H9 (cell line): ENCODE data around the gene ERBIN. TPM values are rescaled to one million over a fixed set of nuclear protein-coding genes. Genes with fewer than 3 reads are reported as not detected.

Experiments used
- DNase-seq: peaks from one replicate; pipeline ENCODE4 v3.0.0-alpha.2; 2017
- H2AFZ ChIP-seq: one replicate; pipeline ENCODE4 v1.6.1; 2013; ENCODE audit warnings: mild to moderate bottlenecking, low read length, control low read depth, moderate library complexity
- H2AK5ac ChIP-seq: 2 replicates; pipeline ENCODE4 v1.6.1; 2013; ENCODE audit warnings: low read length, control low read depth, mixed read lengths; ENCODE audit not compliant: insufficient read length
- H2BK120ac ChIP-seq: one replicate; pipeline ENCODE4 v1.6.1; 2013; ENCODE audit warnings: low read depth, mild to moderate bottlenecking, low read length, control low read depth, inconsistent platforms; ENCODE audit not compliant: poor library complexity, severe bottlenecking
- H2BK12ac ChIP-seq: 2 replicates; pipeline ENCODE4 v1.6.1; 2013; ENCODE audit warnings: low read length, control low read depth, mixed read lengths, low read depth; ENCODE audit not compliant: insufficient read length
- H2BK15ac ChIP-seq: 2 replicates; pipeline ENCODE4 v1.6.1; 2013; ENCODE audit warnings: low read depth, low read length, control low read depth
- H2BK20ac ChIP-seq: one replicate; pipeline ENCODE4 v1.6.1; 2013; ENCODE audit warnings: low read depth, mild to moderate bottlenecking, low read length, control low read depth, inconsistent platforms; ENCODE audit not compliant: poor library complexity, severe bottlenecking
- H2BK5ac ChIP-seq: 2 replicates; pipeline ENCODE4 v1.6.1; 2013; ENCODE audit warnings: low read length, control low read depth, mixed read lengths; ENCODE audit not compliant: insufficient read length
- H3K14ac ChIP-seq: 2 replicates; pipeline ENCODE4 v1.6.1; 2013; ENCODE audit warnings: low read length, control low read depth; ENCODE audit not compliant: insufficient read depth
- H3K18ac ChIP-seq: 2 replicates; pipeline ENCODE4 v1.6.1; 2013; ENCODE audit warnings: low read depth, mild to moderate bottlenecking, mixed read lengths, low read length, control low read depth; ENCODE audit not compliant: insufficient read length
- H3K23ac ChIP-seq: 2 replicates; pipeline ENCODE4 v1.6.1; 2013; ENCODE audit warnings: low read length, control low read depth, mixed read lengths, low read depth; ENCODE audit not compliant: insufficient read length
- H3K23me2 ChIP-seq: 2 replicates; pipeline ENCODE4 v1.6.1; 2013; ENCODE audit warnings: low read depth, mild to moderate bottlenecking, mixed read lengths, low read length, control low read depth; ENCODE audit not compliant: insufficient read length, poor library complexity, severe bottlenecking
- H3K27ac ChIP-seq: 2 replicates; pipeline ENCODE4 v1.5.1; 2013; ENCODE audit warnings: low read length, control low read depth, mixed read lengths, low read depth; ENCODE audit not compliant: insufficient read length
- H3K27me3 ChIP-seq: 2 replicates; pipeline ENCODE4 v1.6.1; 2013; ENCODE audit warnings: low read length, control low read depth, inconsistent platforms; ENCODE audit not compliant: insufficient read depth
- H3K4ac ChIP-seq: 2 replicates; pipeline ENCODE4 v1.6.1; 2013; ENCODE audit warnings: low read depth, mild to moderate bottlenecking, control low read depth, inconsistent platforms, low read length, moderate library complexity
- H3K4me1 ChIP-seq: 2 replicates; pipeline ENCODE4 v1.6.1; 2013; ENCODE audit warnings: low read length, control low read depth, inconsistent platforms; ENCODE audit not compliant: insufficient read depth
- H3K4me2 ChIP-seq: 2 replicates; pipeline ENCODE4 v1.6.1; 2013; ENCODE audit warnings: low read length, control low read depth, mixed read lengths; ENCODE audit not compliant: insufficient read length, insufficient read depth
- H3K56ac ChIP-seq: 2 replicates; pipeline ENCODE4 v1.6.1; 2013; ENCODE audit warnings: low read depth, mild to moderate bottlenecking, mixed read lengths, low read length, control low read depth; ENCODE audit not compliant: insufficient read length
- H3K79me1 ChIP-seq: 2 replicates; pipeline ENCODE4 v1.6.1; 2013; ENCODE audit warnings: low read depth, mild to moderate bottlenecking, moderate library complexity, low read length, control low read depth, inconsistent platforms; ENCODE audit not compliant: insufficient read depth, poor library complexity, severe bottlenecking
- H3K79me2 ChIP-seq: 2 replicates; pipeline ENCODE4 v1.6.1; 2013; ENCODE audit warnings: low read length, control low read depth, inconsistent platforms; ENCODE audit not compliant: insufficient read depth
- H3K9ac ChIP-seq: 2 replicates; pipeline ENCODE4 v1.6.1; 2013; ENCODE audit warnings: low read length, control low read depth, mixed read lengths; ENCODE audit not compliant: insufficient read length; ENCODE audit errors: extremely low read depth
- H3K9me3 ChIP-seq: one replicate; pipeline ENCODE4 v1.6.1; 2013; ENCODE audit warnings: low read depth, low read length, inconsistent platforms; ENCODE audit not compliant: control insufficient read depth
- H3T11ph ChIP-seq: one replicate; pipeline ENCODE4 v1.6.1; 2013; ENCODE audit warnings: mild to moderate bottlenecking, low read length, control low read depth, inconsistent platforms
- H4K20me1 ChIP-seq: one replicate; pipeline ENCODE4 v1.6.1; 2013; ENCODE audit not compliant: control insufficient read depth, insufficient read length, insufficient read depth
- H4K5ac ChIP-seq: 2 replicates; pipeline ENCODE4 v1.6.1; 2013; ENCODE audit warnings: low read depth, mild to moderate bottlenecking, mixed read lengths, low read length, control low read depth; ENCODE audit not compliant: insufficient read length
- H4K8ac ChIP-seq: replicated peaks from 2 replicates; pipeline ENCODE4 v1.6.1; 2013; ENCODE audit warnings: low read length, control low read depth, mixed read lengths, low read depth; ENCODE audit not compliant: insufficient read length
- H4K91ac ChIP-seq: 2 replicates; pipeline ENCODE4 v1.6.1; 2013; ENCODE audit warnings: low read depth, mild to moderate bottlenecking, moderate library complexity, mixed read lengths, low read length, control low read depth; ENCODE audit not compliant: insufficient read length
- H3K27ac Mint-ChIP-seq, 3 experiments: 2 replicates in 2 of 3; 3 replicates in 1 of 3; pipeline ENCODE4 v1.8.0; 2020 to 2021; ENCODE audit warnings: mixed read lengths in 3 of 3, mild to moderate bottlenecking in 1 of 3, moderate library complexity in 1 of 3
- H3K27me3 Mint-ChIP-seq: 2 replicates; pipeline ENCODE4 v1.8.0; 2021; ENCODE audit warnings: low read depth, mild to moderate bottlenecking, moderate library complexity, mixed read lengths
- H3K36me3 Mint-ChIP-seq, 3 experiments: 2 replicates in 2 of 3; 3 replicates in 1 of 3; pipeline ENCODE4 v1.8.0; 2020 to 2021; ENCODE audit warnings: low read depth in 3 of 3, mixed read lengths in 3 of 3; ENCODE audit not compliant: insufficient read depth in 1 of 3
- H3K4me1 Mint-ChIP-seq, 2 experiments: 2 replicates each; pipeline ENCODE4 v1.8.0; 2020; ENCODE audit warnings: mixed read lengths in 2 of 2
- H3K4me3 Mint-ChIP-seq, 2 experiments: 2 replicates in 1 of 2; 3 replicates in 1 of 2; pipeline ENCODE4 v1.8.0; 2020 to 2021; ENCODE audit warnings: mild to moderate bottlenecking in 2 of 2, mixed read lengths in 2 of 2, moderate library complexity in 1 of 2
- H3K9me3 Mint-ChIP-seq, 2 experiments: 2 replicates in 1 of 2; 3 replicates in 1 of 2; pipeline ENCODE4 v1.8.0; 2020; ENCODE audit warnings: mild to moderate bottlenecking in 2 of 2, mixed read lengths in 2 of 2, moderate library complexity in 1 of 2
- WGBS: extraction: QIAGEN DNeasy Blood & Tissue Kit; methylation state at CpG from one replicate; pipeline ENCODE4 v1.1.7; 2013; ENCODE audit warnings: missing lambda C conversion rate, low lambda C conversion rate, mixed read lengths; ENCODE audit not compliant: insufficient read length; ENCODE audit errors: extremely low coverage; 5-methylcytosine and 5-hydroxymethylcytosine counted together
- total RNA-seq: library from RNA; stranded (reverse); gene quantifications from 2 replicates; pipeline ENCODE4 v1.2.1, GENCODE V29; 2021
- TF ChIP-seq, protein P1 (sequence below): fragments of 200-600 bp; sonication (generic); conservative IDR thresholded peaks from 3 replicates; pipeline ENCODE4 v1.8.0; 2021; ENCODE audit warnings: antibody characterized with exemption, mild to moderate bottlenecking

Gene ERBIN
- total RNA-seq, 1 experiment from 2014 or later = 42.9 TPM

DNA sequence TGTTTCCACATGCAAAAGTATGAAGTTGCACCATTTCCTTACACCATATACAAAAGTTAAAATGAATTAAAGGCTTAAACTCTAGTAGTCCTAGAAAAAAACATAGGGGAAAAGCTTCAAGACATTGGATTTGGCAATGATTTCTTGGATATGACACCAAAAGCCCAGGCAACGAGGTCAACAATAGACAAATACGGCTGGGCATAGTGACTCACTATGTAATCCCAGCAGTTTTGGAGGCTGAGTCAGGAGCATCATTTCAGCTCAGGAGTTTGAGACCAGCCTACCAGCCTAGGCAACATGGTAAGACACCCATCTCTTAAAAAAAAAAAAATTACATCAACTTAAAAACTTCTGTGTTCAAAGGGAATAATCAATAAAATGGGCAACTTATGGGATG lies 186.8 kb downstream of the ERBIN start:
- H4K5ac ChIP-seq = no peak overlapping the region
- no peak overlapping the region for H3K4me2 ChIP-seq
- H3K9me3 Mint-ChIP-seq = peaks cover 25 to 31% of the 10 kb centered on the region in 2 experiments
- no peak overlapping the region for H2BK120ac ChIP-seq
- no peak overlapping the region for H2AK5ac ChIP-seq
- H4K8ac ChIP-seq = no peak overlapping the region
- no peak overlapping the region for H3K18ac ChIP-seq
- no peak overlapping the region for H2BK20ac ChIP-seq
- peaks cover 0 to 12% (median 0%) of the 10 kb centered on the region in 3 experiments; a peak in 2 of 7 replicates for H3K36me3 Mint-ChIP-seq
- H3K27ac ChIP-seq = no peak overlapping the region
- H3K23me2 ChIP-seq = no peaks in the 10 kb centered on the region
- H3T11ph ChIP-seq = no peak overlapping the region
- H3K79me2 ChIP-seq = no peaks in the 10 kb centered on the region
- no peak overlapping the region for H2BK12ac ChIP-seq
- H4K91ac ChIP-seq = no peak overlapping the region
- no peak overlapping the region for H3K23ac ChIP-seq
- no peaks in the 10 kb centered on the region for H3K4me1 Mint-ChIP-seq
- peaks cover 12% of the 10 kb centered on the region for H3K27me3 Mint-ChIP-seq
- H3K9me3 ChIP-seq = no peaks in the 10 kb centered on the region
- H3K27me3 ChIP-seq = no peaks in the 10 kb centered on the region
- H2BK15ac ChIP-seq = no peak overlapping the region
- H3K9ac ChIP-seq = no peak overlapping the region
- no peak overlapping the region for H3K4ac ChIP-seq
- no CpG with 5 or more reads among the region's 2 CpGs for WGBS
- H2BK5ac ChIP-seq = no peak overlapping the region
- H3K27ac Mint-ChIP-seq = no peak overlapping the region
- no peak for DNase-seq
- H3K79me1 ChIP-seq = no peaks in the 10 kb centered on the region
- H3K4me1 ChIP-seq = no peaks in the 10 kb centered on the region
- TF ChIP-seq, protein P1, sequence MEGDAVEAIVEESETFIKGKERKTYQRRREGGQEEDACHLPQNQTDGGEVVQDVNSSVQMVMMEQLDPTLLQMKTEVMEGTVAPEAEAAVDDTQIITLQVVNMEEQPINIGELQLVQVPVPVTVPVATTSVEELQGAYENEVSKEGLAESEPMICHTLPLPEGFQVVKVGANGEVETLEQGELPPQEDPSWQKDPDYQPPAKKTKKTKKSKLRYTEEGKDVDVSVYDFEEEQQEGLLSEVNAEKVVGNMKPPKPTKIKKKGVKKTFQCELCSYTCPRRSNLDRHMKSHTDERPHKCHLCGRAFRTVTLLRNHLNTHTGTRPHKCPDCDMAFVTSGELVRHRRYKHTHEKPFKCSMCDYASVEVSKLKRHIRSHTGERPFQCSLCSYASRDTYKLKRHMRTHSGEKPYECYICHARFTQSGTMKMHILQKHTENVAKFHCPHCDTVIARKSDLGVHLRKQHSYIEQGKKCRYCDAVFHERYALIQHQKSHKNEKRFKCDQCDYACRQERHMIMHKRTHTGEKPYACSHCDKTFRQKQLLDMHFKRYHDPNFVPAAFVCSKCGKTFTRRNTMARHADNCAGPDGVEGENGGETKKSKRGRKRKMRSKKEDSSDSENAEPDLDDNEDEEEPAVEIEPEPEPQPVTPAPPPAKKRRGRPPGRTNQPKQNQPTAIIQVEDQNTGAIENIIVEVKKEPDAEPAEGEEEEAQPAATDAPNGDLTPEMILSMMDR = no peak
- no peak overlapping the region for H3K56ac ChIP-seq
- H2AFZ ChIP-seq = no peak overlapping the region
- H3K14ac ChIP-seq = no peak overlapping the region
- no peaks in the 10 kb centered on the region for H4K20me1 ChIP-seq
- no peak overlapping the region for H3K4me3 Mint-ChIP-seq
